SK-N-SH treated with all-trans-retinoic acid at 6 μM for 48 hours (cell line): Measurements from ENCODE around the gene KIAA0319L.

ENCODE experiments used
- ATAC-seq: fragments of 200-7000 bp; cut with Tn5 transposase; 3 replicates; pipeline ENCODE4 v1.9.1; 2020; ENCODE audit warnings: mild to moderate bottlenecking, moderate library complexity
- ARNTL ChIP-seq: fragments of 450-650 bp; formaldehyde crosslinking; IDR thresholded peaks from 2 replicates; pipeline ENCODE4 v1.5.0; 2020; ENCODE audit warnings: low read depth, mild to moderate bottlenecking, moderate library complexity, borderline replicate concordance
- CSDC2 ChIP-seq: fragments of 250-450 bp; sonication (Bioruptor Pico); IDR thresholded peaks from 2 replicates; pipeline ENCODE4 v1.5.0; 2020; ENCODE audit warnings: mild to moderate bottlenecking, moderate library complexity
- ESRRG ChIP-seq: fragments of 250-450 bp; sonication (Bioruptor Pico); IDR thresholded peaks from 2 replicates; pipeline ENCODE4 v1.6.1; 2021; ENCODE audit warnings: mild to moderate bottlenecking
- GLIS3 ChIP-seq: fragments of 250-450 bp; sonication (Bioruptor Pico); IDR thresholded peaks from 2 replicates; pipeline ENCODE4 v1.5.0; 2020; ENCODE audit warnings: mild to moderate bottlenecking, moderate library complexity
- ISL1 ChIP-seq: fragments of 250-450 bp; sonication (Bioruptor Pico); IDR thresholded peaks from 2 replicates; pipeline ENCODE4 v2.1.2; 2022; ENCODE audit warnings: mild to moderate bottlenecking, moderate library complexity
- OSR1 ChIP-seq: fragments of 250-450 bp; sonication (Bioruptor Pico); IDR thresholded peaks from 2 replicates; pipeline ENCODE4 v1.8.0; 2022; ENCODE audit warnings: moderate library complexity, mild to moderate bottlenecking, inconsistent platforms
- PPARA ChIP-seq: fragments of 250-450 bp; sonication (Bioruptor Pico); IDR thresholded peaks from 2 replicates; pipeline ENCODE4 v1.5.0; 2020; ENCODE audit warnings: mild to moderate bottlenecking, borderline replicate concordance
- RARB ChIP-seq: fragments of 250-450 bp; sonication (Bioruptor Pico); IDR thresholded peaks from 2 replicates; pipeline ENCODE4 v1.8.0; 2021; ENCODE audit warnings: mild to moderate bottlenecking, moderate library complexity
- SNAI2 ChIP-seq: fragments of 250-450 bp; sonication (Bioruptor Pico); IDR thresholded peaks from 2 replicates; pipeline ENCODE4 v1.5.0; 2020; ENCODE audit warnings: mild to moderate bottlenecking, moderate library complexity
- TCF4 ChIP-seq: fragments of 250-450 bp; sonication (Bioruptor Pico); IDR thresholded peaks from 2 replicates; pipeline ENCODE4 v1.8.0; 2021; ENCODE audit warnings: mild to moderate bottlenecking, moderate library complexity, borderline replicate concordance
- ZC3H10 ChIP-seq: fragments of 250-450 bp; sonication (Bioruptor Pico); IDR thresholded peaks from 2 replicates; pipeline ENCODE4 v1.5.1; 2021; ENCODE audit warnings: mild to moderate bottlenecking, moderate library complexity
- ZFP3 ChIP-seq: fragments of 250-450 bp; sonication (Bioruptor Pico); IDR thresholded peaks from 2 replicates; pipeline ENCODE4 v1.5.0; 2020; ENCODE audit warnings: mild to moderate bottlenecking, moderate library complexity
- ZFP30 ChIP-seq: fragments of 450-650 bp; formaldehyde crosslinking; IDR thresholded peaks from 2 replicates; pipeline ENCODE4 v1.5.0; 2022; ENCODE audit warnings: mild to moderate bottlenecking, moderate library complexity
- ZNF70 ChIP-seq: fragments of 450-650 bp; formaldehyde crosslinking; IDR thresholded peaks from 2 replicates; pipeline ENCODE4 v1.5.0; 2020; ENCODE audit warnings: mild to moderate bottlenecking, moderate library complexity
- ZNF8 ChIP-seq: fragments of 450-650 bp; formaldehyde crosslinking; IDR thresholded peaks from 2 replicates; pipeline ENCODE4 v1.5.0; 2020; ENCODE audit warnings: mild to moderate bottlenecking, moderate library complexity
- TF ChIP-seq, protein P1 (sequence below): fragments of 250-450 bp; sonication (Bioruptor Pico); IDR thresholded peaks from 2 replicates; pipeline ENCODE4 v1.8.0; 2021; ENCODE audit warnings: low read depth, mild to moderate bottlenecking, moderate library complexity, borderline replicate concordance
- TF ChIP-seq, protein P2 (sequence below): fragments of 250-450 bp; sonication (Bioruptor Pico); IDR thresholded peaks from 2 replicates; pipeline ENCODE4 v1.8.0; 2020; ENCODE audit warnings: mild to moderate bottlenecking, moderate library complexity, borderline replicate concordance
- TF ChIP-seq, protein P3 (sequence below): fragments of 250-450 bp; sonication (Bioruptor Pico); IDR thresholded peaks from 2 replicates; pipeline ENCODE4 v1.5.1; 2021; ENCODE audit warnings: mild to moderate bottlenecking, moderate library complexity
- TF ChIP-seq, protein P4 (sequence below): fragments of 250-450 bp; sonication (Bioruptor Pico); IDR thresholded peaks from 2 replicates; pipeline ENCODE4 v1.5.0; 2020; ENCODE audit warnings: mild to moderate bottlenecking, moderate library complexity

KIAA0319L gene

DNA sequence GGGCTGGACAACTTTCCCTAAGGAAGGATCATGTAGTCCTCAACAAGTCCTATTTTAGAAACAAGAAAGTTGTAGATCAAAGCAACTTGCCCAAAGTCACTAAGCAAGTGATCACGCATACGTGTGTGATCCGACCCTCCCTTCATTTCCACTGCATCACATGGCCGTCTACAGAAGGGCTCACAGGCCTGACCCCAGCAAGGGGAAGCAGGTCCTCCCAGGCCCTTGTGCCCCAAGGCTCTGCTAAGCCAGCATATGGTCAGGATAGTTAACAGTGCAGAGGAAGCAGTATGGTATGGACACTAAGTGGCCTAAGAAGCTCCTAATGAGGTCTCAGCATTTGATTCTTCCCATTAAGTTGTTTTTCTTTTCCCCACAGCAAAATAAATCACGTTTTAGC, 40.7 kb upstream of the KIAA0319L start:
- ATAC-seq = no peak
- no peak for TF ChIP-seq CSDC2 (CRISPR knock-in tag)
- no peak for TF ChIP-seq SNAI2
- TF ChIP-seq, protein P1, sequence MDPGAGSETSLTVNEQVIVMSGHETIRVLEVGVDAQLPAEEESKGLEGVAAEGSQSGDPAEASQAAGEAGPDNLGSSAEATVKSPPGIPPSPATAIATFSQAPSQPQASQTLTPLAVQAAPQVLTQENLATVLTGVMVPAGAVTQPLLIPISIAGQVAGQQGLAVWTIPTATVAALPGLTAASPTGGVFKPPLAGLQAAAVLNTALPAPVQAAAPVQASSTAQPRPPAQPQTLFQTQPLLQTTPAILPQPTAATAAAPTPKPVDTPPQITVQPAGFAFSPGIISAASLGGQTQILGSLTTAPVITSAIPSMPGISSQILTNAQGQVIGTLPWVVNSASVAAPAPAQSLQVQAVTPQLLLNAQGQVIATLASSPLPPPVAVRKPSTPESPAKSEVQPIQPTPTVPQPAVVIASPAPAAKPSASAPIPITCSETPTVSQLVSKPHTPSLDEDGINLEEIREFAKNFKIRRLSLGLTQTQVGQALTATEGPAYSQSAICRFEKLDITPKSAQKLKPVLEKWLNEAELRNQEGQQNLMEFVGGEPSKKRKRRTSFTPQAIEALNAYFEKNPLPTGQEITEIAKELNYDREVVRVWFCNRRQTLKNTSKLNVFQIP (CRISPR knock-in tag) = no peak
- TF ChIP-seq PPARA = no peak
- TF ChIP-seq ISL1 (CRISPR knock-in tag) = no peak
- TF ChIP-seq, protein P2, sequence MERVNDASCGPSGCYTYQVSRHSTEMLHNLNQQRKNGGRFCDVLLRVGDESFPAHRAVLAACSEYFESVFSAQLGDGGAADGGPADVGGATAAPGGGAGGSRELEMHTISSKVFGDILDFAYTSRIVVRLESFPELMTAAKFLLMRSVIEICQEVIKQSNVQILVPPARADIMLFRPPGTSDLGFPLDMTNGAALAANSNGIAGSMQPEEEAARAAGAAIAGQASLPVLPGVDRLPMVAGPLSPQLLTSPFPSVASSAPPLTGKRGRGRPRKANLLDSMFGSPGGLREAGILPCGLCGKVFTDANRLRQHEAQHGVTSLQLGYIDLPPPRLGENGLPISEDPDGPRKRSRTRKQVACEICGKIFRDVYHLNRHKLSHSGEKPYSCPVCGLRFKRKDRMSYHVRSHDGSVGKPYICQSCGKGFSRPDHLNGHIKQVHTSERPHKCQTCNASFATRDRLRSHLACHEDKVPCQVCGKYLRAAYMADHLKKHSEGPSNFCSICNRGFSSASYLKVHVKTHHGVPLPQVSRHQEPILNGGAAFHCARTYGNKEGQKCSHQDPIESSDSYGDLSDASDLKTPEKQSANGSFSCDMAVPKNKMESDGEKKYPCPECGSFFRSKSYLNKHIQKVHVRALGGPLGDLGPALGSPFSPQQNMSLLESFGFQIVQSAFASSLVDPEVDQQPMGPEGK (CRISPR knock-in tag) = no peak
- TF ChIP-seq ESRRG = no peak
- no peak for TF ChIP-seq ZFP3 (CRISPR knock-in tag)
- TF ChIP-seq, protein P3, sequence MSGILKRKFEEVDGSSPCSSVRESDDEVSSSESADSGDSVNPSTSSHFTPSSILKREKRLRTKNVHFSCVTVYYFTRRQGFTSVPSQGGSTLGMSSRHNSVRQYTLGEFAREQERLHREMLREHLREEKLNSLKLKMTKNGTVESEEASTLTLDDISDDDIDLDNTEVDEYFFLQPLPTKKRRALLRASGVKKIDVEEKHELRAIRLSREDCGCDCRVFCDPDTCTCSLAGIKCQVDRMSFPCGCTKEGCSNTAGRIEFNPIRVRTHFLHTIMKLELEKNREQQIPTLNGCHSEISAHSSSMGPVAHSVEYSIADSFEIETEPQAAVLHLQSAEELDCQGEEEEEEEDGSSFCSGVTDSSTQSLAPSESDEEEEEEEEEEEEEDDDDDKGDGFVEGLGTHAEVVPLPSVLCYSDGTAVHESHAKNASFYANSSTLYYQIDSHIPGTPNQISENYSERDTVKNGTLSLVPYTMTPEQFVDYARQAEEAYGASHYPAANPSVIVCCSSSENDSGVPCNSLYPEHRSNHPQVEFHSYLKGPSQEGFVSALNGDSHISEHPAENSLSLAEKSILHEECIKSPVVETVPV = no peak
- no peak for TF ChIP-seq ZNF8 (CRISPR knock-in tag)
- TF ChIP-seq ARNTL = no peak
- no peak for TF ChIP-seq ZC3H10 (CRISPR knock-in tag)
- TF ChIP-seq, protein P4, sequence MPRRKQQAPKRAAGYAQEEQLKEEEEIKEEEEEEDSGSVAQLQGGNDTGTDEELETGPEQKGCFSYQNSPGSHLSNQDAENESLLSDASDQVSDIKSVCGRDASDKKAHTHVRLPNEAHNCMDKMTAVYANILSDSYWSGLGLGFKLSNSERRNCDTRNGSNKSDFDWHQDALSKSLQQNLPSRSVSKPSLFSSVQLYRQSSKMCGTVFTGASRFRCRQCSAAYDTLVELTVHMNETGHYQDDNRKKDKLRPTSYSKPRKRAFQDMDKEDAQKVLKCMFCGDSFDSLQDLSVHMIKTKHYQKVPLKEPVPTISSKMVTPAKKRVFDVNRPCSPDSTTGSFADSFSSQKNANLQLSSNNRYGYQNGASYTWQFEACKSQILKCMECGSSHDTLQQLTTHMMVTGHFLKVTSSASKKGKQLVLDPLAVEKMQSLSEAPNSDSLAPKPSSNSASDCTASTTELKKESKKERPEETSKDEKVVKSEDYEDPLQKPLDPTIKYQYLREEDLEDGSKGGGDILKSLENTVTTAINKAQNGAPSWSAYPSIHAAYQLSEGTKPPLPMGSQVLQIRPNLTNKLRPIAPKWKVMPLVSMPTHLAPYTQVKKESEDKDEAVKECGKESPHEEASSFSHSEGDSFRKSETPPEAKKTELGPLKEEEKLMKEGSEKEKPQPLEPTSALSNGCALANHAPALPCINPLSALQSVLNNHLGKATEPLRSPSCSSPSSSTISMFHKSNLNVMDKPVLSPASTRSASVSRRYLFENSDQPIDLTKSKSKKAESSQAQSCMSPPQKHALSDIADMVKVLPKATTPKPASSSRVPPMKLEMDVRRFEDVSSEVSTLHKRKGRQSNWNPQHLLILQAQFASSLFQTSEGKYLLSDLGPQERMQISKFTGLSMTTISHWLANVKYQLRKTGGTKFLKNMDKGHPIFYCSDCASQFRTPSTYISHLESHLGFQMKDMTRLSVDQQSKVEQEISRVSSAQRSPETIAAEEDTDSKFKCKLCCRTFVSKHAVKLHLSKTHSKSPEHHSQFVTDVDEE (CRISPR knock-in tag) = no peak
- no peak for TF ChIP-seq ZNF70 (CRISPR knock-in tag)
- no peak for TF ChIP-seq GLIS3

DNA sequence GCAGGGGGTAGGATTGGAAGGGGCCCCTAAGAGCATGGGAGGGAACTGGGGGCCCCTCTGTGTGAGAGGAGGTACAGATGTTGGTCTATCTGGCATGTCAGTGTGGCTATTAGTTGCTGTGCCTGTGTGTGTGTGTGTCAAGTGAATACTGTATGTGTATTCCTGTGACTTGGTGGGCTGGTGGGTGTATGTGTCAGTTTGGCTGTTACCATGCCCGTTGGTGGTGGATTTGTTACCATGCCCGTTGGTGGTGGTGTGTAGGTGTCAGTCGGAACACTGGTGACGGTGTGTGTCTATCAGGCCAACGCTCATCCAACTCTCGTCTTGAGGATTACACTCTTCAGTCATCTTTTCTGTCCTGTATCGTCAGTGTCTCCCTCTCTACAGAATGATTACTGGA, 38.5 kb upstream of the KIAA0319L start:
- no peak for TF ChIP-seq OSR1 (CRISPR knock-in tag)
- TF ChIP-seq, protein P3 = no peak
- no peak for TF ChIP-seq ZFP30 (CRISPR knock-in tag)
- TF ChIP-seq, protein P2 (CRISPR knock-in tag) = no peak
- TF ChIP-seq, protein P1 (CRISPR knock-in tag) = no peak
- TF ChIP-seq ARNTL = no peak
- no peak for TF ChIP-seq GLIS3
- TF ChIP-seq RARB (CRISPR knock-in tag) = no peak
- no peak for TF ChIP-seq SNAI2
- TF ChIP-seq ZC3H10 (CRISPR knock-in tag) = no peak
- TF ChIP-seq ZNF8 (CRISPR knock-in tag) = no peak
- no peak for TF ChIP-seq CSDC2 (CRISPR knock-in tag)
- no peak for TF ChIP-seq TCF4
- ATAC-seq = no peak
